Right renal cortex interstitium (tissue), 3 donors: ENCODE data around the gene B3GAT1. TPM values are rescaled to one million over a fixed set of nuclear protein-coding genes. Genes with fewer than 3 reads are reported as not detected.

Experiments used
- DNase-seq, 3 donors: peaks; one replicate each; pipeline ENCODE4 v3.0.0-alpha.2; 2013; ENCODE audit warnings: low read depth in 3 of 3, low spot score in 2 of 3
- polyA plus RNA-seq, 3 donors: library from polyadenylated mRNA; unstranded; fragments of 120-200 nt; gene quantifications; one replicate each; pipeline ENCODE4 v1.2.1, GENCODE V29; 2013; ENCODE audit not compliant: insufficient read length in 3 of 3

B3GAT1 gene
- polyA plus RNA-seq, 3 donors, result 2.9 to 3.3 (median 3.3) TPM

- DNase-seq, result no peak
Measured at GRCh38 chr11:134394311-134394710, 17.7 kb downstream of the B3GAT1 start.

- DNase-seq, result no peak
Measured at GRCh38 chr11:134393638-134394037, 18.4 kb downstream of the B3GAT1 start.

GRCh38 chr11:134392953-134393615 is 19.0 kb downstream of the B3GAT1 start:
- DNase-seq, result no peak

- DNase-seq, result no peak
Measured at GRCh38 chr11:134391656-134392055, 20.4 kb downstream of the B3GAT1 start.

- DNase-seq, result no peak
Measured at GRCh38 chr11:134390706-134391569, 21.1 kb downstream of the B3GAT1 start.

GRCh38 chr11:134389464-134390180 is 22.4 kb downstream of the B3GAT1 start:
- no peak for DNase-seq

- DNase-seq, result no peak
Measured at GRCh38 chr11:134388590-134388989, 23.5 kb downstream of the B3GAT1 start.

- DNase-seq, result no peak
Measured at GRCh38 chr11:134387501-134387900, 24.5 kb downstream of the B3GAT1 start.

- DNase-seq, result no peak
Measured at GRCh38 chr11:134386945-134387344, 25.1 kb downstream of the B3GAT1 start.

- no peak for DNase-seq
Measured at GRCh38 chr11:134385774-134386565, 26.1 kb downstream of the B3GAT1 start.

GRCh38 chr11:134385171-134385570 is 26.9 kb downstream of the B3GAT1 start:
- no peak for DNase-seq

- no peak for DNase-seq
Measured at GRCh38 chr11:134384406-134384805, 27.6 kb downstream of the B3GAT1 start.

GRCh38 chr11:134383576-134384221 is 28.3 kb downstream of the B3GAT1 start:
- DNase-seq, result no peak

GRCh38 chr11:134382830-134383229 is 29.2 kb downstream of the B3GAT1 start:
- DNase-seq, result no peak

GRCh38 chr11:134382257-134382656 is 29.8 kb downstream of the B3GAT1 start:
- DNase-seq, result no peak

GRCh38 chr11:134380785-134381184 is 31.3 kb downstream of the B3GAT1 start:
- DNase-seq, result no peak

GRCh38 chr11:134380229-134380628 is 31.8 kb downstream of the B3GAT1 start:
- DNase-seq, result no peak

GRCh38 chr11:134379241-134379640 is 32.8 kb downstream of the B3GAT1 start:
- no peak for DNase-seq

GRCh38 chr11:134377876-134378275 is 34.2 kb downstream of the B3GAT1 start:
- no peak for DNase-seq
